Measurements from ENCODE around the gene SNCG.
"Not testable (repeated sequence)": the region's sequence is repeated elsewhere in the genome, so short reads cannot be mapped to it uniquely, and the experiment has no call there.

SNCG gene

DNA sequence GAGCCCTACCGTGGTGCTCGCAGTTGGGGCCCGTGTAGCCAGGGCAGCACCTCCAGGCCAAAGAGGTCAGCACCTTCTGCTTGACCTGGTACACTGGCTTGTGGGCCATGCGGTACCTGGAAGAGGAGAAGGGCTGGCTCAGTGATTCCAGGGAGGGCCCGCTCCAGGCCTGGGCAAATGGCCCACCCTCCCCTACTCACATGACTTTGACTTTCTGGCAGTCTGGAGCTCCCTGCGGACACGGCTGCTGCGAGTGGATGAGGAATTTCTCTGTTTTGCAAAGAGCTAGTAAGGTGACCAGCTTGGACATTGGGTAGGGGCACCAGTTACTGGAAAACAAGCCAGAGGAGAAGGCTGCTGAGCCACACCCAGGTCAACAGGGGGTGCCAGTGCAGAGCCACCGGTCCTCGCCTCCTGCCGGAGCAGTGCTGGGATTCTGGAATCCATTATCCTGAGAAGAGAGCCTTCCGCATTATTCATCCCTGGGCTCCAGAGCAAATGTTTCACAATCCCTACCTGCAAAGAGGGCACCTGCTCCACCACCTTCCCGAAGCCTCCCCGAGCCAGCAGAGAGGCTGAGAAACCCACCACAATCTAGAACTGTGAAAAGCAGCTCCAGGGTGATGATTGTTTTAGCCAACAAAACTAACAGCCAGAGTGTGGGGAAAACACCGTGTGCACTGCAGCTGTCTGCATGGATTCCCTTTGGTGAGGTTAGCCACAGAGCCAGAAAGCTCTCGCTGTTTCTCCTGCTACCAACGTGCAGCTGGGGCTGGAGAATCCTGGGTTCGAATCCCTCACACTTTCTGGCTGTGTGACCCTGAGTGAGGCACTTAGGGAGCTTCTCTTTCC is 12.8 kb upstream of the SNCG start:
- no peak for DNase-seq

DNA sequence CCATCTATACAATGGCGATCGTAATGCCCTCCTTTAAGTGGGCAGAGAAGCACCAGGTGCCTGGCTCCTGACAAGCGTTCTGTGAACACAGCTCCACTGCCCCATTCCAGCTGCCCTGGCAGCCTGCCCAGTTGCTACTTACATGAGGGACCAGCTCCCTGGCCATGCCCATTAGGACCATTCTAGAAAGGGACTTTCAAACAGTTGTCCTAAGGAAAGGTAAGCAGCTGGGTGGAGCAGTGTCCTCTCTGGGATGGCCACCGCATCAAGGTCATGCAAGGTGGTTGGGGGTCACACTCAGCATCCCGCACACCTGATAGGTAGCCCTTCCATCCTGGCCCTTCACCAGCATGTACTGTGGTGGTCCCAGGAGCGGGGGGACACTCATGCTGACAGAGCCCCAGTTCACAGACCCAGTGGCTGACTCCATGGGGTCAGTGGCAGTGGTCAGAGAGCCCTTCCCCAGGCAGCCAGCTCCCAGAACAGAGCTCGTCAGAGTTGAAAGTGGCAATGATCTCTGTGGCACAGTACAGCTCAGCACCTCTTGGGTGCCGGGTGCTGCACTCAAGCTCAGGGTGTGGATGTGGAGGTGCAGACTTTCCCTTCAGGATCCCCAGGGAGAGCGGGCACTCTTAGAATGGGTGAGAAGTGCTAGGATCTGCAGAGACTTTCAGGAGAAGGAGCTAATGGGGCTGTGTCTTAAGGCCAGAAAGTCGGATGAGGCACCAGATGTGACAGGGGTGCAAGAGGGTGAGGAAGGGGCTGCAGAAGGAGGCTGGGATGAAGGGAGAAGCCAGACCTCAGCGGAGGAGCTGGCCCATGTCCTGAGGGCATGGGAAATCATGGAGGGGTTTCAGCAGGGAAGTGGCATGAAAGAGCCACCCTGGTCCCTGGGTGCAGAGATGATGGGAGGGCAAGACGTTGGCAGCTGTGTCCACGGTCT is 11.9 kb upstream of the SNCG start:
- DNase-seq = no peak

- DNase-seq = not testable (repeated sequence)
These were observed 10.6 kb upstream of the SNCG start for GRCh38 chr10:86947806-86948205.

GRCh38 chr10:86950349-86950748 is 8.1 kb upstream of the SNCG start:
- DNase-seq = no peak

- DNase-seq = no peak
These were observed 7.1 kb upstream of the SNCG start for GRCh38 chr10:86951184-86951761.

DNA sequence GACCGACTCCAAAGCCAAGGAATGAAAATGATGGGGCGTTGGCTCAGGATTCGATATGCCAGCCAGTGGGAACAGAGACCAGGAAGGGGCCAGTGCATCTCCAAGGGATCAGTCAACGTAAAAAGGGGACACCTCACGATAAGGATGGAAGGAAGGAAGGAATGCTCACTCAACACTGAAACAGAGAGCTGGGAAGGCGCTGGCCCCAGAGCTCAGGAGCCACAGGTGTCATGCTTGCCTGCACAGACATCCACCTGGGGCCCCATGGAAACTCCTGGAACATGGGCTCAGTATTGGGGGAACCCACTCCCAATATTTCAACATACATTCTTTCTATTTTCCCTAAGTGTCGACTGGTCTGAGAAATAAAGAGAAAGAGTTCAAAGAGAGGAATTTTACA is 6.3 kb upstream of the SNCG start:
- DNase-seq = no peak

DNA sequence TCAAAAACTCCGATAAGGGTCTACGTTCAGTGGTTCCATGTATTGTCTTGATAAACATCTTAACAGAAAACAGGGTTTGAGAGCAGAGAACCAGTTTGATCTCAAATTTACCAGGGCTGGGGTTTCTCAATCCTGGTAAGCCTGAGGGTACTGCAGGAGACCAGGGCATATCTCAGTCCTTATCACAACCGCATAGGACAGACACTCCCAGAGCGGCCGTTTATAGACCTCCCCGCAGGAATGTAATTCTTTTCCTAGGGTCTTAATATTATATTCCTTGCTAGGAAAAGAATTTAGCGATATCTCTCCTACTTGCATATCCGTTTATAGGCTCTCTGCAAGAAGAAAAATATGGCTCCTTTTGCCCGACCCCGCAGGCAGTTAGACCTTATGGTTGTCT is 5.7 kb upstream of the SNCG start:
- DNase-seq = not testable (repeated sequence)

GRCh38 chr10:86953747-86954680 is 4.4 kb upstream of the SNCG start:
- no peak for DNase-seq

- DNase-seq = no peak
These were observed 3.5 kb upstream of the SNCG start for GRCh38 chr10:86954681-86955500.

GRCh38 chr10:86955501-86956194 is 2.8 kb upstream of the SNCG start:
- no peak for DNase-seq

DNA sequence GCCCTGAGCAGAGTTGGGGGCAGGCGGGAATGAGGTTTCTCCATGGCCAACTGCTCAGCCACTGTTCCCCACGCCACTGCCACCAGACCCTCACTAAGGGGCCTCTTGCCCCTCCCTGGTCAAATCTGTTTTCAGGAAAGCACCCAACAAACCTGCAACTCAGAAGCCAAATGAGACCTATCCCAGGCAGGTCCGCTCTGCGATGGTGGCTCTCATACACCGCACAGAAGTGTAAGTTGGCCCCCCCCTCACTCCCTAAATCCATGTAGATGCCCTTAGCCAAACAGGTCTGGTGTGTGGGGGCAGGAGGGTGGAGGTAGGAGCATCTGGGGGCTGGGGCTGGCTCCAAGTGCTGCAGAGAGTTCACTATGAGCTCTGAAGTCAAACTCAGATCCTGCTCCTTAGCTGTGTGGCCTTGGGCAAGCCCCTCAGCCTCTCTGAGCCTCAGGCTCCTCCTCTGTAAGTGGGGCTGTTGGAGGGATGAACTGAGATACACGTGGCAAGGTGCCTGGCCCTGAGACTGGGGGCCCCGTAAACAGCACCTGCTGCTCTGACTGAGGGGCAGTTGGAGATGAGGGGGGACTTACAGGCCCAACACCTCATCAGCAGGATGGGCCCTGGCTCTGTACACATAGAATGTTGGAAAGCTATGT is 2.1 kb upstream of the SNCG start:
- DNase-seq = no peak

DNA sequence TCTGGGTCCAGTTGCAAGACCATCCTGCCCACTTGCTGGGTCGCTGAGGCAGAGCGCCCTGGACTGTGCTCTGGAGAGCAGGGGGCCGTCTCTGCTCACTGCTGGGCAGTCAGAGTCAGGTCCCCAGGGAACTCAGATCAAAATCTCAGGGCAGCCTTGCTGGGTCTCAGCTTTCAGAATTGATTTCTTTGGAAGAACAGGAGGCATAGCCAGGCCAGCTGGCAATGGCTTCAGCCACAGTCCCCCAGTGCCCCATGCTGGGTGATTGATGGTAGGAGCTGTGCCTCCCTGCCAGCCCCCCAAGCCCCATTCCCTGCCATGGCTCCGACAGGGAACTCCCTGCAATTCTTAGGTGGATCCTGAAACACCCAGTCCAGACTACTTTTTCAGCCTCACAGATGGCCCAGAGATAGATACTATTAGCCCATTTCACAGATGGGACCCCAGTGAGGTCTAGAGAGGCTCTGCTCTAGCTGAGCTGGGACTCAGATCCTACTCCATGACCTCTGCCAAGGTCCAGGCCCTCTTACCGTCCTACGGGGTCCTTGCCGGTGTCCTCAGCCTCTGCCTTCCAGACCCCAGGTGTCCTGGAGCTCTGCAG is 1.5 kb upstream of the SNCG start:
- DNase-seq = no peak

- no peak for DNase-seq
These were observed 806 bp upstream of the SNCG start, which contains the start of gene MMRN2 for GRCh38 chr10:86957471-86958115. TSS of gene MMRN2 (minus strand) at chr10:86957615. CDS start at chr10:86957541, 74 bp downstream.

- DNase-seq = no peak
These were observed 720 bp downstream of the SNCG start for GRCh38 chr10:86958901-86959736.

DNA sequence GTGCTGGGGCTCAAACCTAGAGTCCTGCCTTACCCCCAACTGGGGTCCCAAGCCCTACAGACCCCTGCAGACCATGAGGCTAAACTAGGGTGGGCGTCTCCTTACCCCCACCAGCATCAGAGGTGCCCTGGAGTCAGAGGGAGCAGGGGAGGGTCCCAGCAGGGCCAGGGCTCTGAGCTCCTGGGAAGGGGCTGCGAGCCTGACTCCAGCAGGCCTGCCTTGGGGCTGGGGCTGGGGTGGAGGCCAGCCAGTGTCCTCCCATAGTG is 1.3 kb downstream of the SNCG start:
- no peak for DNase-seq

GRCh38 chr10:86960003-86960862 is 1.8 kb downstream of the SNCG start:
- no peak for DNase-seq

- DNase-seq = no peak
These were observed 2.5 kb downstream of the SNCG start for GRCh38 chr10:86960863-86961434.
